ENCODE measurements around the gene TMEM213. TPM values are rescaled to one million over a fixed set of nuclear protein-coding genes. Genes with fewer than 3 reads are reported as not detected.

The TMEM213 gene
- total RNA-seq, 4 donors from 2014 or later, result not detected

DNA sequence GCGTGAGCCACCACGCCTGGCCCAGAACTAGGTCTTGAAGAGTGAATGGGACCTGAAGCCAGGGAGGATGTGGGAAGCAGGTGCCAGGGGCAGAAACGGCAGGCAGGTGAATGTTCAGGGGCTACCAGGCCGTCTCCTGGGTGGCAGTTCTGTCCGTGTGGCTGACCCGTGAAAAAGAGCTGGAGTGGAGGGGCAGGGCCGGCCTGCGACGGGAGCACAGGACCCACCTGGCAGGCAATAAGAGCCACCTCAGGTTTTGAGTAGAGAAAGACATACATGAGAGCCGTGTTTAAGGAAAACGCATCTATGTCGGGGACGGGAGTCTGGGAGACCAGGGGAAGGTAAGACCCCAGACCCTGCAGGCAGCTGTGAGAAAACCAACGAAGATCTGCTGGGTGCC is 70.9 kb downstream of the TMEM213 start:
- no peaks in the 10 kb centered on the region for H3K36me3 ChIP-seq
- H3K4me1 ChIP-seq, result no peaks in the 10 kb centered on the region
- no peaks in the 10 kb centered on the region for H3K9me3 ChIP-seq
- TF ChIP-seq, protein P1, sequence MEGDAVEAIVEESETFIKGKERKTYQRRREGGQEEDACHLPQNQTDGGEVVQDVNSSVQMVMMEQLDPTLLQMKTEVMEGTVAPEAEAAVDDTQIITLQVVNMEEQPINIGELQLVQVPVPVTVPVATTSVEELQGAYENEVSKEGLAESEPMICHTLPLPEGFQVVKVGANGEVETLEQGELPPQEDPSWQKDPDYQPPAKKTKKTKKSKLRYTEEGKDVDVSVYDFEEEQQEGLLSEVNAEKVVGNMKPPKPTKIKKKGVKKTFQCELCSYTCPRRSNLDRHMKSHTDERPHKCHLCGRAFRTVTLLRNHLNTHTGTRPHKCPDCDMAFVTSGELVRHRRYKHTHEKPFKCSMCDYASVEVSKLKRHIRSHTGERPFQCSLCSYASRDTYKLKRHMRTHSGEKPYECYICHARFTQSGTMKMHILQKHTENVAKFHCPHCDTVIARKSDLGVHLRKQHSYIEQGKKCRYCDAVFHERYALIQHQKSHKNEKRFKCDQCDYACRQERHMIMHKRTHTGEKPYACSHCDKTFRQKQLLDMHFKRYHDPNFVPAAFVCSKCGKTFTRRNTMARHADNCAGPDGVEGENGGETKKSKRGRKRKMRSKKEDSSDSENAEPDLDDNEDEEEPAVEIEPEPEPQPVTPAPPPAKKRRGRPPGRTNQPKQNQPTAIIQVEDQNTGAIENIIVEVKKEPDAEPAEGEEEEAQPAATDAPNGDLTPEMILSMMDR (IDR thresholded peaks at IDR 0.05), result no peak
- TF ChIP-seq POLR2A (IDR thresholded peaks at IDR 0.05), result no peak
- no peak for DNase-seq
- H3K4me3 ChIP-seq, result no peak overlapping the region
- no peaks in the 10 kb centered on the region for H3K27me3 ChIP-seq
- H3K27ac ChIP-seq, result no peak overlapping the region

DNA sequence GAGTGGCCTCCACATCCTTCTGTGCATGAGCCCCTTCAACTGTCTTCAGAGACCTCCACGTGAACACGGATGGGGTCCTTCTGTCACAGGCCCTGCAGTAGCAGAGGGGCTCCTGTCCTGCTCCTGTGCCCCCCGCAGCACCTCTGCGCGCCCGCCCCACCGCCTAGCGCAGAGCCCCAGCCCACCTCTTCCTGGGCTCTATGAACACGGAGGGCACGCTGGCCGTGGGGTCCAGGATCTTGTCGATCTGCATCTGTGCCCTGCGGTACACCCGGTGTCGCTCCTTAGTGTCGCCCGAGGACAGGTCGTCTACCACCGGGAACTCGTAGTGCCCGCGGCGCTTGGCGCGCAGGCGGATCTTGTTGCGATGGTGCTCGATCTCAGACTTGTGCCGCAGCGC is 71.6 kb downstream of the TMEM213 start:
- DNase-seq, result no peak
- no peaks in the 10 kb centered on the region for H3K36me3 ChIP-seq
- H3K27me3 ChIP-seq, result no peaks in the 10 kb centered on the region
- H3K4me1 ChIP-seq, result no peaks in the 10 kb centered on the region
- no peaks in the 10 kb centered on the region for H3K9me3 ChIP-seq
- H3K4me3 ChIP-seq, result no peak overlapping the region
- no peak overlapping the region for H3K27ac ChIP-seq
- no peak for TF ChIP-seq POLR2A (IDR thresholded peaks at IDR 0.05)
- TF ChIP-seq, protein P1 (IDR thresholded peaks at IDR 0.05), result no peak

DNA sequence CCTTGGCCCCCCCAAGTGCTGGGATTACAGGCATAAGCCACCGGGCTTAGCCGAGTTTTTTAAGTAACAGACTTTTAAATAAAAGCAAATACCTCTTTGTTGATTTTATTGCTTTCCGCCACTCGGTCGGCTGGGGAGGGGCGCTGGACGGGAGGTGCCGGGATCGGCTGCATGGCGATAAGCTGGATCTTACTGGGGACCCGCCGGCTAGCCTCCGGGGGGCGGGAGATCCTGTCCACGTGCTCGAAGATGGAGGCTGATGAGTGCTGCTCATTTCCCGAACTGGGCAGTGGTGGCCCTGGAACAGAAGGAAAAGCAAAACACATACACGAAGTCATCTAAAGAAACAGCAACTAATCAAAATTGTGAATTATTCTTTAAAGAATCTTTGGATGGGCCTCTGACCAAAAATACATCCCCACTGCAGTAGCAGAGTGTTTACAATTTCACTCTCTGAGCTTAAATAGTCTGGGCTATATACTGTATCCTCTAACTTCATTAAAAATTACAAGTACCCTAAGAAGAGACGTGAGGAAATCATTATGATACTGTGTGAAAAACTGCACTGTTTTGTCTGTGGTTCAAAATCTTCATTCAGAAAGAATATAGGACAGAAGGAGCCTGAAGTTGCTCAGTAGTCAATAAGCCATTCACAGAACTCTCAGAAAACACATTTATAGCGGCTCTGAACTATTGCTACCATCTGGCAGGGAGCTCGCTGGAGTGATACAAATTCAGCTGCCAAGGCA is 73.4 kb downstream of the TMEM213 start:
- TF ChIP-seq, protein P1 (IDR thresholded peaks at IDR 0.05), result no peak
- no peak for TF ChIP-seq POLR2A (IDR thresholded peaks at IDR 0.05)
- Histone ChIP-seq H3K27me3 (no peaks in the 10 kb centered on the region), H3K27ac (no peak overlapping the region), H3K4me3 (no peak overlapping the region), H3K36me3 (no peaks in the 10 kb centered on the region), H3K9me3 (no peaks in the 10 kb centered on the region), H3K4me1 (no peaks in the 10 kb centered on the region)
- DNase-seq, result no peak

DNA sequence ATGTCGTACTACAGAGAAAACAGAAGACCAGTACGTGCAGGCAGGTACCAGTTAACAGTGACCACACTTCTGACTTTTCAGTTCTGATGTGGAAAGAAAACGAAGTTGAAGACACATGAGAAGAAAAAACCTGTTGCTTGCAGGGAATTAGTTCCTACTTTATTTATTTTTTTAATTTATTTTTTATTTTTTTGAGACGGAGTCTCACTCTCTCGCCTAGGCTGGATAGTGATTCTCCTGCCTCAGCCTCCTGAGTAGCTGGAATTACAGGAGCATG is 74.0 kb downstream of the TMEM213 start:
- Histone ChIP-seq H3K27me3 (no peaks in the 10 kb centered on the region), H3K4me3 (no peak overlapping the region), H3K9me3 (no peaks in the 10 kb centered on the region), H3K27ac (no peak overlapping the region), H3K4me1 (no peaks in the 10 kb centered on the region), H3K36me3 (no peaks in the 10 kb centered on the region)
- no peak for DNase-seq
- TF ChIP-seq, protein P1 (IDR thresholded peaks at IDR 0.05), result no peak
- no peak for TF ChIP-seq POLR2A (IDR thresholded peaks at IDR 0.05)

DNA sequence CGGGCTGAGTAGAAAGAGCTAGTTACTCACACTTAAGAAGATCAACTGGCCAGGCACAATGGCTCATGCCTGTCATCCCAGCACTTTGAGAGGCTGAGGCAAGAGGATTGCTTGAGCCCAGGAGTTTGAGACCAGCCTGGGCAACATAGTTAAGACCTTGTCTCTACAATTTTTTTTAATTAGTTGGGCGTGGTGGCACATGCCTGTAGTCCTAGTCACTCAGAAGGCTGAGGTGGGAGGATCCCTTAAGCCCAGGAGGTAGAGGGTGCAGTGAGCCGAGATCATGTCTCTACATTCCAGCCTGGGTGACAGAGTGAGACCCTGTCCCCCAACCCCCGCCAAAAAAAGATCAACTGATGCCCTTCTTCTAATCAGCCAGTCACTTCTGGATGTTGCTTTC is 74.8 kb downstream of the TMEM213 start:
- H3K36me3 ChIP-seq, result no peaks in the 10 kb centered on the region
- no peaks in the 10 kb centered on the region for H3K27me3 ChIP-seq
- no peak for DNase-seq
- no peaks in the 10 kb centered on the region for H3K9me3 ChIP-seq
- no peak overlapping the region for H3K27ac ChIP-seq
- no peak overlapping the region for H3K4me3 ChIP-seq
- no peaks in the 10 kb centered on the region for H3K4me1 ChIP-seq
- no peak for TF ChIP-seq POLR2A (IDR thresholded peaks at IDR 0.05)
- TF ChIP-seq, protein P1 (IDR thresholded peaks at IDR 0.05), result no peak
